WTC11 (cell line): Measurements from ENCODE around the gene TPRX1. TPM values are rescaled to one million over a fixed set of nuclear protein-coding genes. Genes with fewer than 3 reads are reported as not detected.

Experiments
- ATAC-seq: fragments of 200-7000 bp; cut with Tn5 transposase; 2 replicates; pipeline ENCODE4 v1.10.0; 2021; ENCODE audit warnings: mild to moderate bottlenecking, moderate library complexity
- CTCF ChIA-PET: fragments of 300-600 bp; sonication (Branson Sonifier 250); formaldehyde crosslinking; loops from one replicate; lab custom pipeline; 2021; ENCODE audit warnings: antibody characterized with exemption; lab: Charles Lee
- POLR2A ChIA-PET: fragments of 350-600 bp; sonication (Branson Sonifier 250); formaldehyde crosslinking; loops from one replicate; lab custom pipeline; 2021; ENCODE audit warnings: antibody characterized with exemption; lab: Charles Lee
- DNase-seq: peaks from one replicate; pipeline ENCODE4 v3.0.0; 2021; ENCODE audit warnings: low spot score
- H3K27ac Mint-ChIP-seq: 2 replicates; pipeline ENCODE4 v1.8.0; 2021; ENCODE audit warnings: mixed read lengths
- H3K27me3 Mint-ChIP-seq: 2 replicates; pipeline ENCODE4 v1.8.0; 2021; ENCODE audit warnings: low read depth, mild to moderate bottlenecking, moderate library complexity, mixed read lengths
- H3K36me3 Mint-ChIP-seq: 2 replicates; pipeline ENCODE4 v1.8.0; 2021; ENCODE audit warnings: mixed read lengths
- H3K4me1 Mint-ChIP-seq: 2 replicates; pipeline ENCODE4 v1.8.0; 2022; ENCODE audit warnings: mixed read lengths
- H3K4me3 Mint-ChIP-seq: 2 replicates; pipeline ENCODE4 v1.8.0; 2021; ENCODE audit warnings: mild to moderate bottlenecking, moderate library complexity, mixed read lengths
- H3K9me3 Mint-ChIP-seq: 2 replicates; pipeline ENCODE4 v1.8.0; 2021; ENCODE audit warnings: mixed read lengths
- GABPB1 ChIP-seq: sonication (generic); formaldehyde crosslinking; IDR thresholded peaks from 2 replicates; pipeline ENCODE4 v1.8.1; 2023; ENCODE audit warnings: mild to moderate bottlenecking, missing genetic modification reagents
- GTF2I ChIP-seq: fragments of 250-450 bp; sonication (Bioruptor Pico); conservative IDR thresholded peaks from 2 replicates; pipeline ENCODE4 v1.4.0; 2021; ENCODE audit warnings: mild to moderate bottlenecking
- JUN ChIP-seq: sonication (generic); formaldehyde crosslinking; IDR thresholded peaks from 2 replicates; pipeline ENCODE4 v1.8.0; 2023; ENCODE audit warnings: mild to moderate bottlenecking, missing genetic modification reagents
- KAT7 ChIP-seq: sonication (generic); formaldehyde crosslinking; IDR thresholded peaks from 2 replicates; pipeline ENCODE4 v1.8.1; 2023; ENCODE audit warnings: missing genetic modification reagents, mild to moderate bottlenecking, borderline replicate concordance
- NR1H2 ChIP-seq: sonication (generic); formaldehyde crosslinking; IDR thresholded peaks from 2 replicates; pipeline ENCODE4 v1.9.0; 2021; ENCODE audit warnings: mild to moderate bottlenecking, moderate library complexity, missing genetic modification reagents
- RORB ChIP-seq: fragments of 250-450 bp; sonication (Bioruptor Pico); IDR thresholded peaks from 2 replicates; pipeline ENCODE4 v1.9.0; 2021; ENCODE audit warnings: mild to moderate bottlenecking
- TP53 ChIP-seq: sonication (generic); formaldehyde crosslinking; IDR thresholded peaks from 2 replicates; pipeline ENCODE4 v1.8.1; 2023; ENCODE audit warnings: mild to moderate bottlenecking, missing genetic modification reagents
- ZNF138 ChIP-seq: sonication (generic); formaldehyde crosslinking; conservative IDR thresholded peaks from 2 replicates; pipeline ENCODE4 v1.8.1; 2022; ENCODE audit warnings: mild to moderate bottlenecking, moderate library complexity, missing genetic modification reagents
- ZNF263 ChIP-seq: sonication (generic); formaldehyde crosslinking; IDR thresholded peaks from 2 replicates; pipeline ENCODE4 v1.8.1; 2022; ENCODE audit warnings: low read depth, mild to moderate bottlenecking, moderate library complexity, missing genetic modification reagents
- ZNF423 ChIP-seq: fragments of 250-450 bp; sonication (Bioruptor Pico); IDR thresholded peaks from 2 replicates; pipeline ENCODE4 v2.1.2; 2022; ENCODE audit warnings: mild to moderate bottlenecking, moderate library complexity
- total RNA-seq: library from RNA; stranded (reverse); gene quantifications from 3 replicates; pipeline ENCODE4 v1.2.3, GENCODE V29; 2021
- TF ChIP-seq, protein P1 (sequence below): sonication (generic); formaldehyde crosslinking; IDR thresholded peaks from 2 replicates; pipeline ENCODE4 v1.8.1; 2022; ENCODE audit warnings: missing genetic modification reagents, borderline replicate concordance
- TF ChIP-seq, protein P2 (sequence below): sonication (generic); formaldehyde crosslinking; conservative IDR thresholded peaks from 2 replicates; pipeline ENCODE4 v1.8.1; 2022; ENCODE audit warnings: mild to moderate bottlenecking, missing genetic modification reagents
- TF ChIP-seq, protein P3 (sequence below): fragments of 250-450 bp; sonication (Bioruptor Pico); IDR thresholded peaks from 2 replicates; pipeline ENCODE4 v1.9.0; 2021; ENCODE audit warnings: mild to moderate bottlenecking
- TF ChIP-seq, protein P4 (sequence below): fragments of 250-450 bp; sonication (Bioruptor Pico); IDR thresholded peaks from 2 replicates; pipeline ENCODE4 v1.9.0; 2021; ENCODE audit warnings: mild to moderate bottlenecking
- TF ChIP-seq, protein P5 (sequence below): sonication (generic); formaldehyde crosslinking; IDR thresholded peaks from 2 replicates; pipeline ENCODE4 v1.8.0; 2023; ENCODE audit warnings: missing genetic modification reagents
- TF ChIP-seq, protein P6 (sequence below): sonication (generic); formaldehyde crosslinking; IDR thresholded peaks from 2 replicates; pipeline ENCODE4 v1.8.0; 2022; ENCODE audit warnings: mild to moderate bottlenecking, missing genetic modification reagents
- TF ChIP-seq, protein P7 (sequence below): fragments of 250-450 bp; sonication (Bioruptor Pico); IDR thresholded peaks from 2 replicates; pipeline ENCODE4 v1.9.0; 2021; ENCODE audit warnings: moderate library complexity, mild to moderate bottlenecking, inconsistent platforms, borderline replicate concordance

The TPRX1 gene
- total RNA-seq, 1 experiment from 2014 or later, result not detected

DNA sequence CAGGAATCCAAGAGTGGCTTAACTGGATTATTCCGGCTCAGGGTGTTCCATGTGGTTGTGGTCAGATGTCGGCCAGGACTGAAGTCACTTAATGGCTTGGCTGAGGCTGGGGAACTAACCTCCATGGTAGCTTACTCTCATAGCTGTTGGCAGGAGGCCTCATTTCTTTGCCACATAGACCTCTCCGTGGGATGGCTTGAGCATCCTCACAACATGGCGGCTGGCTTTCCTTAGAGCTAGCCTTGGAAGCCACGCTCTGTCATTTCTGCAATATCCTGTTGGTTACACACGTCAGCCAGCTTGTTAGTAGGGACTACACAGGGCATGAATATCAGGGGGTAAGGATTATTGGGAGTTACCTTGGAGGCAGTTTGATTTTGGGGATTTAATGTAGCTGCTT is 22.4 kb upstream of the TPRX1 start:
- Mint-ChIP-seq H3K4me1 (peaks cover 17% of the 10 kb centered on the region), H3K27ac (no peak overlapping the region)

DNA sequence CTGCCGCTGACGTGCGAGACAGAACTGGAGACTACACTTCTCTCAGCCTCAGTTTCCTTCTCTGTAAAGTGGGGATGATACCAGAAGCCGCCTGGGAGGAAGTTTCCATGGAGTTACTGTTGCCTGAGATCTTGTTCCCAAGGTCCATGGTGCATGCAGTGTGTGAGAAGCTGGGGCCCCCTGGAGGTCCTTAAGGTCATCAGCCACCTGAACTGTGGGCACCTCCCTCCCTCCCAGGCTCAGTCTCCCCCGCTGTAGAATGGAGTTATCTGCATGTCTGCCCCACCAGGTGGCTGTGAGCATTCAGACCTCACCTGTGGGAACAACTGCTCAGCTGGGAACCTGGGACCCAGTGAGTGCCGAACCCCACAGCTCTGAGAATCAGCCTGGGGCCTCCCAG is 20.0 kb upstream of the TPRX1 start:
- no peak for DNase-seq
- ChIA-PET CTCF (interaction anchor here (1.0 to 2.0 kb wide), 4 partner anchors 10 to 111 kb away, joined by 3 to 8 read pairs (median 4); partner anchors contain the start of gene EHD2), POLR2A (interaction anchor here (1.4 kb wide), 1 partner anchor 25 kb away, joined by 4 read pairs; no protein-coding TSS in a partner anchor)
- no peaks in the 10 kb centered on the region for H3K9me3 Mint-ChIP-seq
- H3K27ac Mint-ChIP-seq, result no peak overlapping the region
- no peak overlapping the region for H3K4me3 Mint-ChIP-seq
- ATAC-seq, result peak; percentile 33
- H3K4me1 Mint-ChIP-seq, result peaks cover 39% of the 10 kb centered on the region
- peaks cover 3% of the 10 kb centered on the region; the same call in 1 of the 2 replicates for H3K27me3 Mint-ChIP-seq
- H3K36me3 Mint-ChIP-seq, result no peaks in the 10 kb centered on the region
- TF ChIP-seq, protein P1, sequence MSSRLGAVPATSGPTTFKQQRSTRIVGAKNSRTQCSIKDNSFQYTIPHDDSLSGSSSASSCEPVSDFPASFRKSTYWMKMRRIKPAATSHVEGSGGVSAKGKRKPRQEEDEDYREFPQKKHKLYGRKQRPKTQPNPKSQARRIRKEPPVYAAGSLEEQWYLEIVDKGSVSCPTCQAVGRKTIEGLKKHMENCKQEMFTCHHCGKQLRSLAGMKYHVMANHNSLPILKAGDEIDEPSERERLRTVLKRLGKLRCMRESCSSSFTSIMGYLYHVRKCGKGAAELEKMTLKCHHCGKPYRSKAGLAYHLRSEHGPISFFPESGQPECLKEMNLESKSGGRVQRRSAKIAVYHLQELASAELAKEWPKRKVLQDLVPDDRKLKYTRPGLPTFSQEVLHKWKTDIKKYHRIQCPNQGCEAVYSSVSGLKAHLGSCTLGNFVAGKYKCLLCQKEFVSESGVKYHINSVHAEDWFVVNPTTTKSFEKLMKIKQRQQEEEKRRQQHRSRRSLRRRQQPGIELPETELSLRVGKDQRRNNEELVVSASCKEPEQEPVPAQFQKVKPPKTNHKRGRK (CRISPR knock-in tag), result no peak
- 0 out of 2 replicates have a peak, but pooled peaks have one; percentile 44 for TF ChIP-seq ZNF423 (CRISPR knock-in tag)
- TF ChIP-seq, all 79 proteins: peak for 1

More for the DNA sequence above, 22.4 kb upstream of the TPRX1 start:
- H3K9me3 Mint-ChIP-seq, result no peaks in the 10 kb centered on the region
- H3K36me3 Mint-ChIP-seq, result no peaks in the 10 kb centered on the region
- no peak for ATAC-seq
- POLR2A ChIA-PET, result no interaction called here
- H3K27me3 Mint-ChIP-seq, result peaks cover 3% of the 10 kb centered on the region; the same call in 1 of the 2 replicates
- no peak overlapping the region for H3K4me3 Mint-ChIP-seq
- CTCF ChIA-PET, result interaction anchor here (0.6 to 4.2 kb wide), 9 partner anchors 11 to 114 kb away, joined by 3 to 28 read pairs (median 5); partner anchors contain the start of gene EHD2
- DNase-seq, result no peak
- TF ChIP-seq ZNF138 (no peak), GABPB1 (CRISPR knock-in tag) (no peak), JUN (CRISPR knock-in tag) (no peak), NR1H2 (no peak), RORB (CRISPR knock-in tag) (no peak)
- TF ChIP-seq, protein P2, sequence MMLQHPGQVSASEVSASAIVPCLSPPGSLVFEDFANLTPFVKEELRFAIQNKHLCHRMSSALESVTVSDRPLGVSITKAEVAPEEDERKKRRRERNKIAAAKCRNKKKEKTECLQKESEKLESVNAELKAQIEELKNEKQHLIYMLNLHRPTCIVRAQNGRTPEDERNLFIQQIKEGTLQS, result no peak
- TF ChIP-seq, protein P3, sequence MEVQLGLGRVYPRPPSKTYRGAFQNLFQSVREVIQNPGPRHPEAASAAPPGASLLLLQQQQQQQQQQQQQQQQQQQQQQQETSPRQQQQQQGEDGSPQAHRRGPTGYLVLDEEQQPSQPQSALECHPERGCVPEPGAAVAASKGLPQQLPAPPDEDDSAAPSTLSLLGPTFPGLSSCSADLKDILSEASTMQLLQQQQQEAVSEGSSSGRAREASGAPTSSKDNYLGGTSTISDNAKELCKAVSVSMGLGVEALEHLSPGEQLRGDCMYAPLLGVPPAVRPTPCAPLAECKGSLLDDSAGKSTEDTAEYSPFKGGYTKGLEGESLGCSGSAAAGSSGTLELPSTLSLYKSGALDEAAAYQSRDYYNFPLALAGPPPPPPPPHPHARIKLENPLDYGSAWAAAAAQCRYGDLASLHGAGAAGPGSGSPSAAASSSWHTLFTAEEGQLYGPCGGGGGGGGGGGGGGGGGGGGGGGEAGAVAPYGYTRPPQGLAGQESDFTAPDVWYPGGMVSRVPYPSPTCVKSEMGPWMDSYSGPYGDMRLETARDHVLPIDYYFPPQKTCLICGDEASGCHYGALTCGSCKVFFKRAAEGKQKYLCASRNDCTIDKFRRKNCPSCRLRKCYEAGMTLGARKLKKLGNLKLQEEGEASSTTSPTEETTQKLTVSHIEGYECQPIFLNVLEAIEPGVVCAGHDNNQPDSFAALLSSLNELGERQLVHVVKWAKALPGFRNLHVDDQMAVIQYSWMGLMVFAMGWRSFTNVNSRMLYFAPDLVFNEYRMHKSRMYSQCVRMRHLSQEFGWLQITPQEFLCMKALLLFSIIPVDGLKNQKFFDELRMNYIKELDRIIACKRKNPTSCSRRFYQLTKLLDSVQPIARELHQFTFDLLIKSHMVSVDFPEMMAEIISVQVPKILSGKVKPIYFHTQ (CRISPR knock-in tag), result no peak

DNA sequence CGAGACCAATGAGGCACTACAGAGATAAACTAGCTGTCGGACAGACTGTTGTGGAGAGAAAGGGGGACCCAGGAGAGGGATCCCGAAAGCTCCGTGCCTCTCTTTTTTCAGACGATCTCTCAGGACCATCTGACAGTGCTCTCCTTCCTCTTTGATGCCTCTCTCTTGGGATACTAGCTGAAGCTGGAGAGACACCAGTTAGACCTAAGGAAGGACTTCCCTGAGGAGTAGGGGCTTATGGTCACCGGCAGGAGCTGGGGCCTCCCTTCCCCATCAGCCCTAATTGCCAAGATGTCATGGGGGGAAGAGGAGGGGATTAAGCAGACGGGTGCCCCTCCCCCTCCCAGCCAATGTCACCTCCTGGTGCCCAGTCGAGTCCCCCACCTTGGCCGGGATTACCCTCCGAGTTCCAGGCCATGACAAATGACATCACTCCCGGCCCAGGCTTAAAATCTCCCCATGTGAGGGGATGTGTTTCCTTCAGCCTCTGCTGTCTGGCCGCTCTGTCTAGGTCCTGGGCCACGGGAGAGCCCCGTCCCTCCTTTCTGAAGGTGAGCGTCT is 17.2 kb upstream of the TPRX1 start, which contains the start of gene CRX:
Gene CRX, plus strand, starts transcription at position 478 of the 561 bp plus-strand sequence. CDS start 12,507 bp downstream, outside the sequence.
- Mint-ChIP-seq H3K27me3 (peaks cover 3% of the 10 kb centered on the region; the same call in 1 of the 2 replicates), H3K4me1 (peaks cover 34% of the 10 kb centered on the region), H3K36me3 (0 out of 2 replicates have a peak, but pooled peaks cover 2% of the 10 kb centered on the region), H3K4me3 (no peak within 1 kb of the TSS), H3K27ac (no peak within 1 kb of the TSS), H3K9me3 (peaks cover 4% of the 10 kb centered on the region; the same call in 1 of the 2 replicates)
- ChIA-PET CTCF (interaction anchor here (0.5 to 2.8 kb wide), 5 partner anchors 22 to 48 kb away, joined by 3 to 20 read pairs (median 4); no protein-coding TSS in a partner anchor), POLR2A (interaction anchor here (0.6 kb wide), 1 partner anchor 20 kb away, joined by 6 read pairs; no protein-coding TSS in a partner anchor)
- ATAC-seq (peak; percentile 22), DNase-seq (no peak)
- peak; percentile 80 for TF ChIP-seq GTF2I (CRISPR knock-in tag)
- TF ChIP-seq KAT7 (CRISPR knock-in tag), result no peak
- TF ChIP-seq, all 79 proteins: peak for 1

DNA sequence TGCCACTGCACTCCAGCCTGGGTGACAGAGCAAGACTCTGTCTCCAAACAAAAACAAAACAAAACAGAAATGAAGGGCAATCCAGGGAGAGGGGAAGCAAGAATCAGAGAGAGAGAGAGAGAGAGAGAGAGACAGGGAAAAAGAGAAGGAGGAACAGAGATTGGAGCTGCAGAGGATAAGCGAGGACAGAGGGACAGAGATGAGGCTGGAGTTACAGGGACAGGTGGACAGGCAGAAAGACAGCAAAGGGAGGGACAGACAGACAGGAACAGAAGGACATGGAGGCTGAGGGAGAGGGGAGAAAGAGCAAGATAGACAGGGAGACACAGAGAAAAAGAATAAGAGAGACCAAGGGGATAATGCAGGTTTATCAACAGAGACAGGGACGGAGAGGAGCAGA is 16.1 kb upstream of the TPRX1 start:
- Mint-ChIP-seq H3K36me3 (0 out of 2 replicates have a peak, but pooled peaks cover 2% of the 10 kb centered on the region), H3K4me3 (no peak overlapping the region), H3K4me1 (peaks cover 34% of the 10 kb centered on the region), H3K27ac (0 out of 2 replicates have a peak overlapping the region, but pooled peaks have one; percentile 40), H3K9me3 (peaks cover 4% of the 10 kb centered on the region; the same call in 1 of the 2 replicates), H3K27me3 (no peaks in the 10 kb centered on the region)
- CTCF ChIA-PET, result interaction anchor here (0.6 to 2.8 kb wide), 10 partner anchors 8 to 507 kb away, joined by 3 to 20 read pairs (median 4); partner anchors contain the start of gene EHD2
- POLR2A ChIA-PET, result interaction anchor here (0.7 to 1.3 kb wide), 2 partner anchors 29 to 42 kb away, joined by 4 to 5 read pairs; partner anchors contain the start of gene SELENOW
- ATAC-seq, result no peak
- DNase-seq, result no peak
- TF ChIP-seq ZNF263 (CRISPR knock-in tag) (no peak), TP53 (no peak)
- TF ChIP-seq, protein P4, sequence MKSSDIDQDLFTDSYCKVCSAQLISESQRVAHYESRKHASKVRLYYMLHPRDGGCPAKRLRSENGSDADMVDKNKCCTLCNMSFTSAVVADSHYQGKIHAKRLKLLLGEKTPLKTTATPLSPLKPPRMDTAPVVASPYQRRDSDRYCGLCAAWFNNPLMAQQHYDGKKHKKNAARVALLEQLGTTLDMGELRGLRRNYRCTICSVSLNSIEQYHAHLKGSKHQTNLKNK (CRISPR knock-in tag), result no peak
- TF ChIP-seq, protein P5, sequence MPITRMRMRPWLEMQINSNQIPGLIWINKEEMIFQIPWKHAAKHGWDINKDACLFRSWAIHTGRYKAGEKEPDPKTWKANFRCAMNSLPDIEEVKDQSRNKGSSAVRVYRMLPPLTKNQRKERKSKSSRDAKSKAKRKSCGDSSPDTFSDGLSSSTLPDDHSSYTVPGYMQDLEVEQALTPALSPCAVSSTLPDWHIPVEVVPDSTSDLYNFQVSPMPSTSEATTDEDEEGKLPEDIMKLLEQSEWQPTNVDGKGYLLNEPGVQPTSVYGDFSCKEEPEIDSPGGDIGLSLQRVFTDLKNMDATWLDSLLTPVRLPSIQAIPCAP, result no peak
- TF ChIP-seq, protein P6, sequence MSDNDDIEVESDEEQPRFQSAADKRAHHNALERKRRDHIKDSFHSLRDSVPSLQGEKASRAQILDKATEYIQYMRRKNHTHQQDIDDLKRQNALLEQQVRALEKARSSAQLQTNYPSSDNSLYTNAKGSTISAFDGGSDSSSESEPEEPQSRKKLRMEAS, result no peak
- TF ChIP-seq, protein P7, sequence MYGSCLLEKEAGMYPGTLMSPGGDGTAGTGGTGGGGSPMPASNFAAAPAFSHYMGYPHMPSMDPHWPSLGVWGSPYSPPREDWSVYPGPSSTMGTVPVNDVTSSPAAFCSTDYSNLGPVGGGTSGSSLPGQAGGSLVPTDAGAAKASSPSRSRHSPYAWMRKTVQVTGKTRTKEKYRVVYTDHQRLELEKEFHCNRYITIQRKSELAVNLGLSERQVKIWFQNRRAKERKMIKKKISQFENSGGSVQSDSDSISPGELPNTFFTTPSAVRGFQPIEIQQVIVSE (CRISPR knock-in tag), result no peak
